NCI-H1092 treated with DMSO at 0.1 percent for 48 hours (cell line): Measurements from ENCODE around the gene PTGR3.
"Not testable (repeated sequence)": the region's sequence is repeated elsewhere in the genome, so short reads cannot be mapped to it uniquely, and the experiment has no call there.

Experiments
- DNase-seq: peaks from one replicate; lab custom pipeline; 2025; lab: John Stamatoyannopoulos, UW

The PTGR3 gene

GRCh38 chr18:75203416-75204268 lies 5.3 kb downstream of the PTGR3 start:
- DNase-seq: peak; percentile 26

DNA sequence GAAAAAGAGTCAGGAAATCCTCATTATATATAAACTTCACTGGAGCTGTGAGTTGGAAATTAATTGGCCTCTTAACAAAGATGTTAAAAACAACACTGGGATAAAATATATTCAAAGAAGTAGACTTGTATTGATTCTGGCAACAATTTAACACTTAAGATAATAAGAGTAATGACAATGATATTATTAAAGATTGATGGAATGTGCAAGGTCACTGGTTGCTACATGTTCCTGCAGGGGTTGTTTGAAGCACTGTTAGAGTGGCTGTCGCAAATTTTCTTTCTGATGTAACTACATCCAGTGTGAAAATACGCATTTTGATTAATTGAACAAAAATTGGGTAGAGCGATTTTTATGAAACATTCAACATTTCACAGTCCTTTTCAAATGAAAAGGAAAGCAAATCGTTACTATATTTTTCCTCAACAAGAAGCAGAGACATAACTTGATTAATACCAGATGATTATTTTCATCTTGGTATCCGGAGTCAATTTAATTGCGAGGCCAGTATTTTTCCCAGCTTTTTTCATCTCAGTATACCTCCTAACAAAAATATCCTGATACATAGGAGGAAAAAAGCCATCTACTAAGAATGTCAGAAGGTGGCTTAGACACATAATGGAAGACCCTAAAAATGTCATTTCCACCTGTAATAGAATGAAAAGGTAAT lies 6.1 kb downstream of the PTGR3 start:
- DNase-seq: no peak

DNA sequence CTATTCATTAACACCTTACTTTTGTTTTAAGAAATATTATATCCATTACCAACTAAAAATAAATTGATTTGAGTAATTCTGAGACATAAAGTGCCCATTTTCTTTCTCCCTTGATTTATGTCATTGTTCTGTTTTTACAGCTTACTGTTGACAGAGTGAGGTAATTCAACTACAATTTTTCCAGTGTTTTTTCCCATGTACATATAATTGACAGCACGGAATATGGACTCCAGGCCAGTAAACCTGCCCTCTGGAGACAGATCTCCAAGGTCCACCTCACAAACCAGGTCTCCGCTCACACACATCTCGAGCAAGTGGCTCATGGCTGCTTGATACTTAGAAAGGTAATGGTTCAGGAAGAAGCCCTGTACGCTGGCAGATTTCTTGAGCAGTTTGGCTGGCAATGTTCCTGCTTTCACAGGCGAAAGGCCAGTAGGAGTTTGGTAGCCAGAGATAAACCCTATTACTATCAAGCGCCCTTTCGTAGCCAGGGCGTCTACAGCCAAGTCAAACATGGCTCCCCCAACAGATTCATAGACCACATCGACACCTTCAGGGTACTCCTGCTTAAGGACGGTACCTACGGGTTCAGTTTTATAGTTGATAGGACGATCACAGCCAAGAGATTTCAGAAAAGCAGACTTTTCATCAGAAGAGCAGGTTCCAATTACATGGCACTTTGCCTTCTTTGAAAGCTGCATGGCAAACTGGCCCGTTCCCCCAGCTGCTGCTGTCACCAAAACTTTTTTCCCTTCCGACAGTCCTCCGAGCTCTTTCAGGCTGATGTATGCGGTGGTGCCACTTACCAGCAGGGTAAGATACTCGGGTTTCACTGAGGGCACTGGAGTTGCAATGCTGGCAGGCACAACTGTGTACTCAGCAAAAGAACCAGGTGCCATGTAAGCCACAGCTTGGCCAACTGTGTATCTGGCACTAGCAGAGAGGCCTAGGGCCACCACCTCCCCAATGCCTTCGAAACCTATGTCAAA lies 7.4 kb downstream of the PTGR3 start:
- peak; percentile 96 for DNase-seq

- DNase-seq: peak; percentile 59
These were observed 8.2 kb downstream of the PTGR3 start for GRCh38 chr18:75200605-75201280.

GRCh38 chr18:75200071-75200470 lies 8.9 kb downstream of the PTGR3 start:
- no peak for DNase-seq

DNA sequence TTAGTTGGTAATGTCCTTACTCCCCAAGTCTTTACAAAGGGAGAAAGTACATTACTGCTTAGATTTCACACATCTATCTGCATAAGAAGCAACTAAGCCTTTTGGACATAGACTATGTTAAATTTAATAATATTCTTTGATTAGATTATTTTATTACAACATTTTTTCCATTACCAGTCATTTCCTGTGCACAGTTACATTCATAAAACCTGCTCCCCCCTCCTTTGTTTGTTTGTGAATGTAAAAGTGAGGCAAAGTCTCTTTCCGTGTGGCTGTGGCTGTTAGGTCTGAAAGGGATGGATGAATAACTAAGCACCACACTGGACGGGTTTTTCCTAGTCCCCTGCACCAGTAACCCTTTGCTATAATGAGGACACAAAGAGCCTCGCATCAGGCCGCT lies 9.6 kb downstream of the PTGR3 start:
- DNase-seq: no peak

- DNase-seq: no peak
These were observed 10.9 kb downstream of the PTGR3 start for GRCh38 chr18:75198036-75198435.

DNA sequence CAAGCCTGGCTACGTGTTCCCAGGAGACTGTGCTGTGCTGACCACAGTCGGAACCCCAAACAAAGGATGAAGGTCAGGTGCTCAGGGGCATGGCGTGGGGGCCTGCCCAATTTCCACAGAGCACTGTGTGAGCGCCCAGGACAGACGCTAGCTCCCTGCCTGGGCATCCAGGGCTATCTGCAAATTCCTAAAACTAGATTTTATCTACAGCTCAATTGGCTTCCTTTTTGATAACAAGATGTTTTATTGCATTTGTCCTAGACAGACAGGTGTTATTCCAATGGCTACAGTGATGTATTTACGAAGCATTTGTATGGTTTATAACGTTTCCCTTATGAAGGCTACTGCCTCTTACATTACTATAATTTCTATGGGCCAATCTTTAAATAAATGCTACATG lies 16.0 kb downstream of the PTGR3 start:
- DNase-seq: no peak

- no peak for DNase-seq
These were observed 19.2 kb downstream of the PTGR3 start for GRCh38 chr18:75189696-75190095.

GRCh38 chr18:75187702-75188101 lies 21.2 kb downstream of the PTGR3 start:
- not testable (repeated sequence) for DNase-seq

GRCh38 chr18:75185460-75185859 lies 23.5 kb downstream of the PTGR3 start:
- no peak for DNase-seq

DNA sequence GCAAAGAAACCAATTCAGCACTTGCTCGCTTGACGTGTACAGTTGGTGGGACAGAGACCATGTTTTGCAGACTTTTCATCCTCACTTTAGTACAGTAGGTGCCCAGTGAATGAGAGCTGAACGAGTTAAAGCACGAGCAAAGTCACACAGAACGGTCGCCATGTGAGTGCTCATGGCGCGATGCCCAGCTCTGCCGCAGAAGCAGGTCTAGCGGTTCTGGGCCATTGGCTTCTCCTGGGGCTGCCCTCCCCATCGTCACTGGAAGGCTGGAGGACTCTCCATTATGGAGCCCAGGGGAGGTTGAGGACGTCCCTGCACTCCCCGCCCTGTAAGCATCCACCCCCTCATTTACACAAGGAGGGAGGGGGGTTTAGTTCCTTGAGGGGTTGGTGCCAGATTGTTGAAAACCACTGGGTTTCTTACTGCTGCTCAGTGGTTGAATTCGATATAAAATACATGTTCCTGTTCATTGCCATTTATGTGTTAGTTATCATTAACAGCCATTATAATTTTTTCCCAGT lies 24.9 kb downstream of the PTGR3 start:
- peak; percentile 31 for DNase-seq

GRCh38 chr18:75183524-75183923 lies 25.4 kb downstream of the PTGR3 start:
- no peak for DNase-seq

DNA sequence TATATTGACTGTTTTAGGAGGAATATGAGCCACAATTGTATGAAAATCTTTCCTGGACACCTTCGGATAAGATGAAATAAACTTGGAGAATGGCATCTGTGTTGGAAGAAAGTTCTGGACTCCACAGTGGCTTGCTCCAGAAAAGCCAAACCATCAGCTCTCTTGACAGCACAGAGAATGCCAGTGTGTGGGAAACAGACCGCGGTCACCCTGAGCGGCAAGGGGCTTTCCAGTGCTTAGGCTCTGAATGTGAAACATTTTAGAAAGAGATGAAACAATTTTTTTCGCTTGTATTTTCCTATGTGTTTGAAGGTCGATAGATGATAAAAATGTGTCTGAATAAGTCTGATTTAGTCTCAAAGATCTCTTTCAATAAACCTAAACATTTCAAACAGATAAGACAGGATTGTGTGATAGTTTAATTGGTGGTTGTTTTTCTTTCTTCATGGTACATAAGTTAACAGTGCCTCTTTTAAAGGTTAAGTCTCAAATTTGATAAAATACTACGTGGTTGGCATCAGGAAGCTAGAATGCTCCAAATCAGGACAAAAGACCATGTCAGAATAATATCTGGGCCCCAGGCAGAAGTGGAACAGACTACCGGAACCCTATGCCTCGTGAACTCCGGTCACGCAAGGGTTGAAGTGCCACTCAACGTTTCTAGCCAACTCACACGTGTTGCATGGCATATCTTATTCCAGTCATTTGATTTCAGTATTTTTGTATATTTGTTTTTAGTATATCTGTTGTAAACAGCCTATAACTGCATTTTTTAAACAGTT lies 28.9 kb downstream of the PTGR3 start:
- DNase-seq: no peak

DNA sequence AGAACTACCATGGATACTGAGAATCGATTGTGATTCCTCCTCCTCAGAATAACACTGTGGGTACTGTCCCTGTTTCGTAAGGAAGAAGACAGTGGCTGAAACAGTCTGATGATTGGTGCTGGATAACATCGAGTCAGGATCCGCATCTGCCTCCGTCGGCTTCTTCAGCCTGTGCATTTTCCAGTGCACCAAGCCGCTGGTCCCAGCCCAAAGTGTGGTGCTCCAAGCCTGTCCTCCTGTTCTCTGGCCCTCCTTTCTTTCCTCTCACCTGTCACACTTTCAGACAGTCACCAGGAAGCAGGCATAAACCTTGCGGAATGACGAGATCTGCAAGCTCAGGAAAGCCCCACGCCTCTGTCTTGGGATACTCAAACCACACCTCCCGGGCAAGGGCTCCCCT lies 30.6 kb downstream of the PTGR3 start:
- DNase-seq: no peak

GRCh38 chr18:75176849-75177248 lies 32.1 kb downstream of the PTGR3 start:
- no peak for DNase-seq

- DNase-seq: no peak
These were observed 35.2 kb downstream of the PTGR3 start for GRCh38 chr18:75173738-75174137.

DNA sequence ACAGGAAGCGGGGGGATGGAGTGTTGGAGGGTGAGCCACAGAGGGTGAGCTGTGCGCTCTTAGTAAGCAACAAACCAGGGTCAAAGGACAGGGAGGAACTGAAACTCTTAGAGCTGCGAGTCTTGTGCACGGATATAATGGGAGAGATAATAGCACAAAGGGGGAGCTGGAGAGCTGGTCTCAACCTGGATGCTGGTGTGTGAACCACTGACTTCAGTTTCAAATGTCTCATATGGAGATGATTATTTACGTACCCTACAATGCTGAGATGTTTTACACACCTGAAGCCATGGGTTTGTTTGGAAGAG lies 35.9 kb downstream of the PTGR3 start:
- peak; percentile 12 for DNase-seq

DNA sequence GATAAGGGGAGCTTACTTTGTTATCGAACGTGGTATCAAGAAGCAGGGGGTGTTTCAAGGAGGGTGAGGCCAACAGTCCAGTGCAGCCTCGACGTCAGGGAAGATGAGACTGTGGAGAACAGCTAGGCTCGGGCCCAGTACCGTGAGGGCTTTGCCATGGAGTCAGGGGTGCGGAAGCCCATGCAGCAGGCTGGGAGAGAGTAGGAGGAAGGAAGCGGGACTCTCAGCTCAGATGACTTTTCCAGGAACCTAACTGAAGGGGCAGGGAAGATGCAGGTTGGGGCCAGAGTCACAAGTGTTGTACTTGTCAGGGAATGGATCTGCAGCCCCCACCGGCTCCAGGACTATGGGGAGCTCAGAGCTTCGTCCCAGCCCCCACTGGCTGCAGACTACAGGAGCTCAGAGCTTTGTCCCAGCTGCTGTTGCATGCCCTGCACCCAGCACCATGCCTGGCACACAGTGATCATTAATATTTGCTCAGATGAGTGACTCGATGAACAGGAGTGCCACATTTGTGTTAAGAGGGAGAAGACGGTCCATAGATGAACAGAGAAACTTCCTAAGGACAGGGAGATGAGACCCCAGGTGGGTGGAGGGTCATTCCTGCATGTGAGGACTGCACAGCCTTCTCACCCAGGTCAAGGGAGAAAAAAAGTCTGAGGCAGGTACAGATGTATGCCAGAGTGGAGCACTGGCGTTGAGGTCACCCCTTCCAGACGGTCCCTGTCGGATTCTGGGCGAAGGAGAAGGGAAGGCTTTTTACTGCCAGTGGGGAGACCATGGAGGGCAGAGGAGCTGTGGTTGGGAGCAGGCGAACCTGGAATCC lies 36.4 kb downstream of the PTGR3 start:
- DNase-seq: no peak

- no peak for DNase-seq
These were observed 38.0 kb downstream of the PTGR3 start for GRCh38 chr18:75170916-75171315.
